C4-2B (cell line): Measurements from ENCODE around the gene KLHL18.

Experiments used
- CTCF ChIP-seq: fragments of 450-650 bp; conservative IDR thresholded peaks from 2 replicates; pipeline ENCODE4 v1.5.1; 2017; ENCODE audit warnings: mild to moderate bottlenecking
- ZFX ChIP-seq: fragments of 450-650 bp; IDR thresholded peaks from 2 replicates; pipeline ENCODE4 v1.6.1; 2017

GRCh38 chr3:47270526-47270925 is 12.2 kb upstream of the KLHL18 start:
- no peak for TF ChIP-seq CTCF
- TF ChIP-seq ZFX = no peak
